HL-60 (cell line): ENCODE data around the gene CCL17.
"Not testable (repeated sequence)": the region's sequence is repeated elsewhere in the genome, so short reads cannot be mapped to it uniquely, and the experiment has no call there.

Experiments
- POLR2AphosphoS5 ChIP-seq: IDR thresholded peaks from 2 replicates; pipeline ENCODE4 v1.6.1; 2012; ENCODE audit warnings: low read depth
- REST ChIP-seq: IDR thresholded peaks from 2 replicates; pipeline ENCODE4 v1.6.1; 2012; ENCODE audit warnings: low read depth; ENCODE audit not compliant: insufficient replicate concordance
- TF ChIP-seq, protein P1 (sequence below): IDR thresholded peaks from one replicate; pipeline ENCODE4 v1.5.1; 2011; ENCODE audit warnings: low read length, control low read depth, inconsistent platforms; ENCODE audit not compliant: insufficient read depth

DNA sequence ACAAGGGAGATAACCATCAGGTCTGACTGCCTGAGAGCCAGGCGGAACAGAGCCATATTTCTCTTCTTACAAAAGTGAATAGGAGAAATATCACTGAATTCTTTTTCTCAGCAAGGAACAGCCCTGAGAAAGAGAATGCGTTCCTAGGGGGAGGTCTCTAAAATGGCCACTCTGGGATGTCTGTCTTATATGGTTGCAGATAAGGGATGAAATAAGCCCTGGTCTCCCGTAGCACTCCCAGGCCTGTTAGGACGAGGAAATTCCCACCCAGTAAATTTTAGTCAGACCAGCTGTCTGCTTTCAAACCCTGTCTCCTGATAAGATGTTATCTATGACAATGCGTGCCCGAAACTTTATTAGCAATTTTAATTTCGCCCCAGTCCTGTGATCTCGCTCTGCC lies 35.4 kb downstream of the CCL17 start:
- TF ChIP-seq, protein P1, sequence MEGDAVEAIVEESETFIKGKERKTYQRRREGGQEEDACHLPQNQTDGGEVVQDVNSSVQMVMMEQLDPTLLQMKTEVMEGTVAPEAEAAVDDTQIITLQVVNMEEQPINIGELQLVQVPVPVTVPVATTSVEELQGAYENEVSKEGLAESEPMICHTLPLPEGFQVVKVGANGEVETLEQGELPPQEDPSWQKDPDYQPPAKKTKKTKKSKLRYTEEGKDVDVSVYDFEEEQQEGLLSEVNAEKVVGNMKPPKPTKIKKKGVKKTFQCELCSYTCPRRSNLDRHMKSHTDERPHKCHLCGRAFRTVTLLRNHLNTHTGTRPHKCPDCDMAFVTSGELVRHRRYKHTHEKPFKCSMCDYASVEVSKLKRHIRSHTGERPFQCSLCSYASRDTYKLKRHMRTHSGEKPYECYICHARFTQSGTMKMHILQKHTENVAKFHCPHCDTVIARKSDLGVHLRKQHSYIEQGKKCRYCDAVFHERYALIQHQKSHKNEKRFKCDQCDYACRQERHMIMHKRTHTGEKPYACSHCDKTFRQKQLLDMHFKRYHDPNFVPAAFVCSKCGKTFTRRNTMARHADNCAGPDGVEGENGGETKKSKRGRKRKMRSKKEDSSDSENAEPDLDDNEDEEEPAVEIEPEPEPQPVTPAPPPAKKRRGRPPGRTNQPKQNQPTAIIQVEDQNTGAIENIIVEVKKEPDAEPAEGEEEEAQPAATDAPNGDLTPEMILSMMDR = not testable (repeated sequence)
- TF ChIP-seq REST, POLR2AphosphoS5: not testable (repeated sequence)
